SU-DHL-6 (cell line): ENCODE measurements around the gene EFS.
"Not testable (repeated sequence)": the region's sequence is repeated elsewhere in the genome, so short reads cannot be mapped to it uniquely, and the experiment has no call there.

Experiments
- H2AFZ ChIP-seq: fragments of 200-600 bp; sonication (generic); 2 replicates; pipeline ENCODE4 v1.6.1; 2014; ENCODE audit warnings: low read depth, mild to moderate bottlenecking, moderate library complexity, mixed read lengths, antibody characterized with exemption, low read length; ENCODE audit not compliant: severe bottlenecking
- H3F3A ChIP-seq: fragments of 200-600 bp; shearing (Covaris generic); 2 replicates; pipeline ENCODE4 v1.6.0; 2016; ENCODE audit warnings: antibody characterized with exemption, mild to moderate bottlenecking; ENCODE audit not compliant: insufficient read depth
- H3K27ac ChIP-seq: fragments of 200-600 bp; sonication (generic); 2 replicates; pipeline ENCODE4 v1.5.1; 2016; ENCODE audit warnings: low read depth, mild to moderate bottlenecking, low read length, moderate library complexity, mixed read lengths
- H3K27me3 ChIP-seq: fragments of 200-600 bp; sonication (generic), shearing (Covaris generic); 2 replicates; pipeline ENCODE4 v1.6.0; 2014; ENCODE audit warnings: mild to moderate bottlenecking, low read length
- H3K36me3 ChIP-seq: fragments of 200-600 bp; sonication (generic); 2 replicates; pipeline ENCODE4 v1.6.1; 2014; ENCODE audit warnings: mild to moderate bottlenecking, low read length, mixed read lengths
- H3K4me2 ChIP-seq: fragments of 300-600, 200-600 bp; shearing (Covaris generic), sonication (generic); 2 replicates; pipeline ENCODE4 v1.6.0; 2014; ENCODE audit warnings: low read length, low read depth, mild to moderate bottlenecking; ENCODE audit not compliant: poor library complexity, severe bottlenecking
- H3K4me3 ChIP-seq: fragments of 200-600 bp; sonication (generic); 2 replicates; pipeline ENCODE4 v1.5.1; 2014; ENCODE audit warnings: antibody characterized with exemption, low read length, mild to moderate bottlenecking, mixed read lengths; ENCODE audit not compliant: insufficient read depth, poor library complexity, severe bottlenecking
- H3K79me2 ChIP-seq: fragments of 200-600 bp; sonication (generic); 2 replicates; pipeline ENCODE4 v1.6.1; 2014; ENCODE audit warnings: mild to moderate bottlenecking, low read length, moderate library complexity; ENCODE audit not compliant: insufficient read depth
- H3K9ac ChIP-seq: fragments of 200-600 bp; sonication (generic); 2 replicates; pipeline ENCODE4 v1.7.0; 2014; ENCODE audit warnings: mild to moderate bottlenecking, low read length
- H3K9me2 ChIP-seq: fragments of 200-600 bp; sonication (generic); replicated peaks from 2 replicates; pipeline ENCODE4 v1.6.1; 2014; ENCODE audit warnings: low read length; ENCODE audit not compliant: insufficient read depth
- H3K9me3 ChIP-seq: fragments of 200-600 bp; sonication (generic); 2 replicates; pipeline ENCODE4 v1.6.1; 2014; ENCODE audit warnings: low read length, mixed read lengths; ENCODE audit not compliant: insufficient read depth
- H4K20me1 ChIP-seq: fragments of 200-600 bp; sonication (generic); 2 replicates; pipeline ENCODE4 v1.6.1; 2014; ENCODE audit warnings: low read depth, mild to moderate bottlenecking, antibody characterized with exemption, low read length, moderate library complexity, mixed read lengths
- EZH2phosphoT487 ChIP-seq: fragments of 200-600 bp; sonication (generic), shearing (Covaris generic); conservative IDR thresholded peaks from 2 replicates; pipeline ENCODE4 v1.6.1; 2018; ENCODE audit warnings: mild to moderate bottlenecking, antibody characterized with exemption, low read length, moderate library complexity, mixed read lengths
- TF ChIP-seq, protein P1 (sequence below): fragments of 200-600 bp; sonication (generic); IDR thresholded peaks from one replicate; pipeline ENCODE4 v1.5.1; 2017; ENCODE audit warnings: antibody characterized with exemption, mild to moderate bottlenecking, low read length, moderate library complexity; ENCODE audit not compliant: insufficient read depth, poor library complexity, severe bottlenecking

The EFS gene

DNA sequence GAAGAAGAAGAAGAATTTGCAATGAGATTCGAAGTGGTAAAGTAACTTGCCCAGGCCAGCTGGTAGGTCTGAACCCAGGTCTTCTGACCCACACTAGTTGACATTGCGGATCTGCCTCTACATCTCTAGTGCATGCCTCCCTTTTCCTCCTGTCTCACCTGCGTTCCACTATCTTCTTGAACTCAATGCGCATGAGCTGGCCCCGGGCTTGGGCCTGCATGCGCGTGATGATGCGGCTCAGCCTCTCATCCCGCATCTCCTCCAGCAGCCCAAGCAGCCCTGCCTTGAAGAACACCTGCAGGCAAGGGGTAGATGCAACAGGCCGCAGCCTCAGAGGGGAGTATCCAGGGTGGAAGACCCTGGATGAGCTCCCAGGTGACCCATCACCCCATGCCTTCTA, 31.2 kb upstream of the EFS start:
- H2AFZ ChIP-seq: no peak overlapping the region
- TF ChIP-seq EZH2phosphoT487: no peak
- TF ChIP-seq, protein P1, sequence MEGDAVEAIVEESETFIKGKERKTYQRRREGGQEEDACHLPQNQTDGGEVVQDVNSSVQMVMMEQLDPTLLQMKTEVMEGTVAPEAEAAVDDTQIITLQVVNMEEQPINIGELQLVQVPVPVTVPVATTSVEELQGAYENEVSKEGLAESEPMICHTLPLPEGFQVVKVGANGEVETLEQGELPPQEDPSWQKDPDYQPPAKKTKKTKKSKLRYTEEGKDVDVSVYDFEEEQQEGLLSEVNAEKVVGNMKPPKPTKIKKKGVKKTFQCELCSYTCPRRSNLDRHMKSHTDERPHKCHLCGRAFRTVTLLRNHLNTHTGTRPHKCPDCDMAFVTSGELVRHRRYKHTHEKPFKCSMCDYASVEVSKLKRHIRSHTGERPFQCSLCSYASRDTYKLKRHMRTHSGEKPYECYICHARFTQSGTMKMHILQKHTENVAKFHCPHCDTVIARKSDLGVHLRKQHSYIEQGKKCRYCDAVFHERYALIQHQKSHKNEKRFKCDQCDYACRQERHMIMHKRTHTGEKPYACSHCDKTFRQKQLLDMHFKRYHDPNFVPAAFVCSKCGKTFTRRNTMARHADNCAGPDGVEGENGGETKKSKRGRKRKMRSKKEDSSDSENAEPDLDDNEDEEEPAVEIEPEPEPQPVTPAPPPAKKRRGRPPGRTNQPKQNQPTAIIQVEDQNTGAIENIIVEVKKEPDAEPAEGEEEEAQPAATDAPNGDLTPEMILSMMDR: no peak
- H4K20me1 ChIP-seq: no peaks in the 10 kb centered on the region
- H3K79me2 ChIP-seq: no peaks in the 10 kb centered on the region
- H3K4me3 ChIP-seq: no peak overlapping the region
- no peaks in the 10 kb centered on the region for H3K36me3 ChIP-seq
- no peak overlapping the region for H3K9ac ChIP-seq
- H3F3A ChIP-seq: no peaks in the 10 kb centered on the region
- H3K9me2 ChIP-seq: no peaks in the 10 kb centered on the region
- no peaks in the 10 kb centered on the region for H3K27me3 ChIP-seq
- H3K4me2 ChIP-seq: no peak overlapping the region
- no peaks in the 10 kb centered on the region for H3K9me3 ChIP-seq
- H3K27ac ChIP-seq: no peak overlapping the region

DNA sequence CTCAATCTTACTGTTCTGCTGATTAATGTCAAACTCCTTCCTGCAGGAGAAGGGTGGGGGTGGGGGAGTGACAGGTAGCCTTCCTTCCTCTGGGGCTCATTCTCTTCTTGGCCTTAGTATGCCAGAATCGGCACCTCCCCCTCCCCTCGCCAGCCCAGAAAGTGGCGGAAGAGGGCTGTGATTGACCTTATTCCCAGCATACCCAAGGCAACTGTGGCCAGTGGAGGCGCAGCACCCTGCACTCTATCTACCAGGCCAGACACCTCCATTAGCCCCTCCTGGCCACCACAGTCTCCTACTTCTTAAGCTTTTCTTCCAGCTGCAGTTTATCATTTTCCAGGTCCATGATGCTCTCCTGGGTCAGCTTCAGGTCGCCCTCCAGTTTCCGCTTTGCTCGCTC, 27.6 kb upstream of the EFS start:
- Histone ChIP-seq H3K9me2 (no peaks in the 10 kb centered on the region), H3K9me3 (no peaks in the 10 kb centered on the region), H3K4me2 (no peak overlapping the region), H3K27ac (no peak overlapping the region), H3K27me3 (no peaks in the 10 kb centered on the region), H4K20me1 (no peaks in the 10 kb centered on the region), H3F3A (no peaks in the 10 kb centered on the region), H3K4me3 (no peak overlapping the region), H3K9ac (no peak overlapping the region), H2AFZ (no peak overlapping the region), H3K79me2 (no peaks in the 10 kb centered on the region), H3K36me3 (no peaks in the 10 kb centered on the region)
- TF ChIP-seq, protein P1: no peak
- no peak for TF ChIP-seq EZH2phosphoT487

DNA sequence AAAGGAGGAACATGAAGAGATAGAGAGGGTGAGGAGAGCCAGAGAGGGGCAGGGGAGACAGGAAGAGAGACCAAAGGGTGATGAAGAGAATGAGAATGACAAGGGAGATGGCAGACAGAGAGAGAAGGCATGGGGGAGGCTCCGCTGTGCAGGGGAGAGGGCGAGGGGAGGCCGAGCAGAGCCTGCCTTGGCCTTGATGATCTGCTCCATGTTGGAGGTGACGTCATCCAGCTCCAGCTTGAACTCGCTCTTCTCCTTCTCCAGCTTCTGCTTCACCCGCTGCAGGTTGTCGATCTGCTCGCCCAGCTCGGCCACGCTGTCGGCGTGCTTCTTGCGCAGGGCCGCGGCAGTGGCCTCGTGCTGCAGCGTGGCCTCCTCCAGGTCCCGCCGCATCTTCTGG, 24.9 kb upstream of the EFS start:
- H3K9me2 ChIP-seq, H4K20me1 ChIP-seq, H2AFZ ChIP-seq, H3K79me2 ChIP-seq, H3K4me3 ChIP-seq, H3K9ac ChIP-seq, H3K36me3 ChIP-seq, H3K27ac ChIP-seq, H3K9me3 ChIP-seq, H3K4me2 ChIP-seq, H3K27me3 ChIP-seq, H3F3A ChIP-seq: not testable (repeated sequence)

DNA sequence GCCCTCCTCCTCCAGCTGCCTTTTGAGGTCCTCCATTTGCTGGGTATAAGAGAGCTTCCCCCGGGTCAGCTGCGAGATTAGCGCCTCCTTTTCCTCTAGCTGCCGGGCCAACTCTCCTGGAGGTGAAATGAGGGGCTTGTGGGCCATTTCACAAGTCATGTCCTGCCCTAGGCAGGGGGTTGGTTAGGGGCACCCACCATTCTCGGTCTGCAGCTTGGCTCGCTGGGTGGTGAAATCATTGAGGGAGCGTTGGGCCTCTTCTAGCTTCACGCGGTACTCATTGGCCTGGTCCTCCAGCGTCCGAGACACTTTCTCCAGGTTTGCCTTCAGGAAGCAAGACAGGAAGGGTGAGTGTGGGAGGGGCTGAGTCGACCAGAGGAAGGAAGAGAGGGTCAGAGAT, 24.4 kb upstream of the EFS start:
- Histone ChIP-seq H3K27me3 (no peaks in the 10 kb centered on the region), H3K4me3 (no peak overlapping the region), H3K4me2 (no peak overlapping the region), H2AFZ (no peak overlapping the region), H3K9me2 (no peaks in the 10 kb centered on the region), H3K9me3 (no peaks in the 10 kb centered on the region), H3K9ac (no peak overlapping the region), H4K20me1 (no peaks in the 10 kb centered on the region), H3K79me2 (no peaks in the 10 kb centered on the region), H3F3A (no peaks in the 10 kb centered on the region), H3K36me3 (no peaks in the 10 kb centered on the region), H3K27ac (no peak overlapping the region)
- TF ChIP-seq, protein P1: no peak
- TF ChIP-seq EZH2phosphoT487: no peak
